HCT116 (cell line): ENCODE results near the gene RTN4. TPM values are rescaled to one million over a fixed set of nuclear protein-coding genes. Genes with fewer than 3 reads are reported as not detected.

Experiments
- ATAC-seq: fragments of 200-7000 bp; cut with Tn5 transposase; 2 replicates; pipeline ENCODE4 v1.9.1; 2020; ENCODE audit warnings: mild to moderate bottlenecking, moderate library complexity
- BruUV-seq: library from RNA; stranded (reverse); fragments of 400-500 nt; replicated peaks from 2 replicates; lab custom pipeline; 2021; lab: Mats Ljungman, UMichigan
- CTCF ChIA-PET: fragments of 300-600 bp; sonication (Branson Sonifier 250); formaldehyde crosslinking; loops from one replicate; lab custom pipeline; 2021; ENCODE audit warnings: antibody characterized with exemption; lab: Charles Lee
- POLR2A ChIA-PET: fragments of 300-600, 350-600 bp; sonication (Branson Sonifier 250); formaldehyde crosslinking; loops from one replicate; lab custom pipeline; 2021; ENCODE audit warnings: antibody characterized with exemption; lab: Charles Lee
- RAD21 ChIA-PET, 2 experiments: fragments of 300-600 bp; sonication (Branson Sonifier 250); formaldehyde crosslinking; loops; one replicate each; lab custom pipeline; 2023; ENCODE audit warnings: low total read pairs in 2 of 2; ENCODE audit not compliant: uncharacterized antibody in 2 of 2, unreplicated experiment in 2 of 2, low non-redundant PET in 1 of 2; lab: Charles Lee
- DNase-seq: peaks from one replicate; pipeline ENCODE4 v3.0.0-alpha.2; 2010; ENCODE audit warnings: low read depth, low spot score
- H2AFZ ChIP-seq: fragments of 200-600 bp; shearing (Covaris generic), sonication (generic); 2 replicates; pipeline ENCODE4 v1.6.1; 2017; ENCODE audit warnings: low read depth, mixed run types, mixed read lengths, antibody characterized with exemption, low read length; ENCODE audit not compliant: poor library complexity, severe bottlenecking
- H3K27ac ChIP-seq: 2 replicates; pipeline ENCODE4 v1.5.1; 2012; ENCODE audit warnings: low read depth, low read length
- H3K27me3 ChIP-seq: fragments of 200-600 bp; sonication (generic); 2 replicates; pipeline ENCODE4 v1.6.1; 2016; ENCODE audit warnings: mixed run types, low read length, mixed read lengths; ENCODE audit not compliant: insufficient read depth
- H3K36me3 ChIP-seq, 2 experiments: fragments of 200-500 bp in 1 of 2; fragments of 200-600 bp in 1 of 2; sonication (Bioruptor generic) in 1 of 2; sonication (generic) in 1 of 2; 2 replicates each; pipeline versions ENCODE4 v1.5.1 to v1.6.1; 2014 to 2016; ENCODE audit warnings: low read length in 2 of 2, inconsistent platforms in 1 of 2, mixed read lengths in 1 of 2, mixed run types in 1 of 2; ENCODE audit not compliant: insufficient read depth in 2 of 2, control insufficient read depth in 1 of 2
- H3K4me1 ChIP-seq, 2 experiments: fragments of 200-600 bp in 1 of 2; sonication (generic) in 1 of 2; 2 replicates each; pipeline versions ENCODE4 v1.5.1 to v1.6.1; 2012 to 2017; ENCODE audit warnings: low read length in 2 of 2, inconsistent platforms in 1 of 2, mild to moderate bottlenecking in 1 of 2, mixed read lengths in 1 of 2, mixed run types in 1 of 2, moderate library complexity in 1 of 2; ENCODE audit not compliant: insufficient read depth in 2 of 2, control insufficient read depth in 1 of 2
- H3K4me2 ChIP-seq: fragments of 200-600 bp; sonication (generic); 2 replicates; pipeline ENCODE4 v1.6.1; 2017; ENCODE audit warnings: mixed run types, low read length, mixed read lengths
- H3K4me3 ChIP-seq, 2 experiments: fragments of 200-600 bp in 1 of 2; sonication (generic) in 1 of 2; replicated peaks in 1 of 2; 2 replicates each; pipeline ENCODE4 v1.5.1; 2011 to 2016; ENCODE audit warnings: low read length in 2 of 2, control low read depth in 1 of 2, low read depth in 1 of 2, mild to moderate bottlenecking in 1 of 2, mixed read lengths in 1 of 2, mixed run types in 1 of 2
- H3K79me2 ChIP-seq: fragments of 200-600 bp; sonication (generic); 2 replicates; pipeline ENCODE4 v1.6.1; 2017; ENCODE audit warnings: mild to moderate bottlenecking, mixed run types, low read length, moderate library complexity, mixed read lengths; ENCODE audit not compliant: insufficient read depth
- H3K9ac ChIP-seq: fragments of 200-600 bp; sonication (generic); 2 replicates; pipeline ENCODE4 v1.6.1; 2016; ENCODE audit warnings: low read length, mixed read lengths
- H3K9me2 ChIP-seq: fragments of 200-600 bp; sonication (generic), shearing (Covaris generic); 2 replicates; pipeline ENCODE4 v1.6.1; 2017; ENCODE audit warnings: mixed run types, mild to moderate bottlenecking, moderate library complexity; ENCODE audit not compliant: insufficient read depth
- H3K9me3 ChIP-seq, 2 experiments: fragments of 200-500 bp in 1 of 2; fragments of 200-600 bp in 1 of 2; sonication (Bioruptor generic) in 1 of 2; sonication (generic) in 1 of 2; 2 replicates each; pipeline ENCODE4 v1.6.1; 2014 to 2017; ENCODE audit warnings: low read length in 2 of 2, mixed read lengths in 2 of 2, inconsistent platforms in 1 of 2, low read depth in 1 of 2, mild to moderate bottlenecking in 1 of 2, mixed run types in 1 of 2, moderate library complexity in 1 of 2; ENCODE audit not compliant: control insufficient read depth in 1 of 2, insufficient read depth in 1 of 2
- H4K20me1 ChIP-seq: fragments of 200-600 bp; sonication (generic), shearing (Covaris generic); 2 replicates; pipeline ENCODE4 v1.6.1; 2017; ENCODE audit warnings: mixed run types, mild to moderate bottlenecking, moderate library complexity; ENCODE audit not compliant: insufficient read depth
- CTCF ChIP-seq, 3 experiments: fragments of 200-600 bp in 1 of 3; sonication (generic) in 1 of 3; IDR thresholded peaks in 2 of 3; conservative IDR thresholded peaks in 1 of 3; 2 replicates each; pipeline ENCODE4 v1.5.1; 2012 to 2017; ENCODE audit warnings: low read depth in 2 of 3, low read length in 2 of 3, antibody characterized with exemption in 1 of 3, borderline replicate concordance in 1 of 3, control low read depth in 1 of 3, mild to moderate bottlenecking in 1 of 3, mixed read lengths in 1 of 3, mixed run types in 1 of 3, moderate library complexity in 1 of 3; ENCODE audit not compliant: insufficient read depth in 1 of 3
- EGR1 ChIP-seq: IDR thresholded peaks from 2 replicates; pipeline ENCODE4 v1.6.1; 2012; ENCODE audit warnings: low read depth
- EZH2phosphoT487 ChIP-seq: fragments of 200-600 bp; IDR thresholded peaks from 2 replicates; pipeline ENCODE4 v1.6.1; 2018; ENCODE audit warnings: antibody characterized with exemption, borderline replicate concordance
- REST ChIP-seq: IDR thresholded peaks from 2 replicates; pipeline ENCODE4 v1.6.1; 2012; ENCODE audit warnings: low read depth
- intact Hi-C: fragments of 100-400 bp; cut with micrococcal nuclease; formaldehyde crosslinking; loops from 2 replicates; pipeline ENCODE4 v1.10.0; 2022
- total RNA-seq: library from RNA; stranded (reverse); gene quantifications from one replicate; pipeline ENCODE4 v1.2.1, GENCODE V29; 2021; ENCODE audit not compliant: unreplicated experiment

The RTN4 gene
- total RNA-seq, 1 experiment from 2014 or later, result 221 TPM

- no peaks in the 10 kb centered on the region for H3K9me2 ChIP-seq
- POLR2A ChIA-PET, result no interaction called here
- TF ChIP-seq EGR1, result no peak
- TF ChIP-seq REST, result no peak
- TF ChIP-seq CTCF (IDR thresholded peaks at IDR 0.05 in 2 of 3, conservative IDR thresholded peaks at IDR 0.05 in 1 of 3; ENCODE audit: borderline replicate concordance in 1 of 3, insufficient read depth in 1 of 3, low read depth in 2 of 3, low read length in 2 of 3), result no peak
- TF ChIP-seq EZH2phosphoT487, result no peak
- TF ChIP-seq, all 23 proteins: peak for 0
- Histone ChIP-seq H2AFZ (no peak overlapping the region), H3K27me3 (no peaks in the 10 kb centered on the region), H3K9me3 (no peaks in the 10 kb centered on the region), H3K4me2 (no peak overlapping the region), H3K27ac (no peak overlapping the region), H3K4me1 (peaks cover 0 to 12% of the 10 kb centered on the region in 2 experiments; a peak in 1 of 4 replicates), H3K36me3 (no peaks in the 10 kb centered on the region), H3K79me2 (no peaks in the 10 kb centered on the region), H3K4me3 (no peak overlapping the region), H4K20me1 (no peaks in the 10 kb centered on the region), H3K9ac (no peak overlapping the region)
- no peak for ATAC-seq
- CTCF ChIA-PET, result no interaction called here
- RAD21 ChIA-PET, result no interaction called here
- no TSS peak for BruUV-seq
- intact Hi-C loops, result no loop called here
- no peak for DNase-seq
Observed at GRCh38 chr2:54954705-54955357, 95.4 kb downstream of the RTN4 start.
